ENCODE results near the gene SUN1.

DNA sequence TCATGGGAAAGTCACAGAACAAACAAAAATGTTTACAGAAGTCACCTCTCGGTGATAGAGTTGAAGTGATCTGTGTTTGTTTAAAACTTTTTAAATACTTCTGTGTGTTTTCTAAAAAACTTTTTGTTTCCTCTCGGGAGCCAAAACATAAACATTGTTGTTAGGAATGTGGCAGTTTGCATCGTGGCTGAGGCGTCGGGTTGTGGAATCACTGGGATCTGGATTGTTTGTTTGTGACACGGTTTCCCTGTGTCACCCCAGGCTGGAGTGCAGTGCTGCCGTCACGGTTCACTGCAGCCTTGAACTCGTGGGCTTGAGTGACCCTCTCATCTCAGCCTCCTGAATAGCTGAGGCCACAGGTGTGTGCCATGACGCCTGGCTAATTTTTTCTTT lies 29.0 kb upstream of the SUN1 start:
- TF ChIP-seq, protein P1, sequence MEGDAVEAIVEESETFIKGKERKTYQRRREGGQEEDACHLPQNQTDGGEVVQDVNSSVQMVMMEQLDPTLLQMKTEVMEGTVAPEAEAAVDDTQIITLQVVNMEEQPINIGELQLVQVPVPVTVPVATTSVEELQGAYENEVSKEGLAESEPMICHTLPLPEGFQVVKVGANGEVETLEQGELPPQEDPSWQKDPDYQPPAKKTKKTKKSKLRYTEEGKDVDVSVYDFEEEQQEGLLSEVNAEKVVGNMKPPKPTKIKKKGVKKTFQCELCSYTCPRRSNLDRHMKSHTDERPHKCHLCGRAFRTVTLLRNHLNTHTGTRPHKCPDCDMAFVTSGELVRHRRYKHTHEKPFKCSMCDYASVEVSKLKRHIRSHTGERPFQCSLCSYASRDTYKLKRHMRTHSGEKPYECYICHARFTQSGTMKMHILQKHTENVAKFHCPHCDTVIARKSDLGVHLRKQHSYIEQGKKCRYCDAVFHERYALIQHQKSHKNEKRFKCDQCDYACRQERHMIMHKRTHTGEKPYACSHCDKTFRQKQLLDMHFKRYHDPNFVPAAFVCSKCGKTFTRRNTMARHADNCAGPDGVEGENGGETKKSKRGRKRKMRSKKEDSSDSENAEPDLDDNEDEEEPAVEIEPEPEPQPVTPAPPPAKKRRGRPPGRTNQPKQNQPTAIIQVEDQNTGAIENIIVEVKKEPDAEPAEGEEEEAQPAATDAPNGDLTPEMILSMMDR (IDR thresholded peaks at IDR 0.05) = no peak
- TF ChIP-seq POLR2A (IDR thresholded peaks at IDR 0.05) = no peak

All from uterus (tissue), 2 donors.